ENCODE results near the gene ADGRV1. TPM values are rescaled to one million over a fixed set of nuclear protein-coding genes. Genes with fewer than 3 reads are reported as not detected.

ADGRV1 gene
- total RNA-seq, 1 donor from 2014 or later = not detected

DNA sequence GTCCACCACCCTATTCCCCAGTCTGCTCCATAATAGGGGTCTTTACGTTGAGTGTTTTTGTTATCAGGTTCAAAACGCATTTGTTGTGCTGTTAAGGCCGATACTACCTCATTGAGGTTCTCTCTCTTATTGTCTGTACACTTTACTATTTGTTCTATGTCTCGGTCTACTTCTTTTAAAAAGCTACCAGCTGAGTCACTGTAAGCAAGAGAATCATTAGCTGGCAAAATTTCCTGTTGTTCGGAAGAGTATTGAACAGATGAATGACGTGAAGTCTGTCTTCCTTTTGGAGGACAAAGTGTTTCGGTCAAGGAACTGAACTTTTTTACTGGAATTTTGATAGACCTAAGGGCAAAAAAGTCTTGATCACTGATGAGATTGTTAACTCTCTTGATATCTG lies 39.5 kb upstream of the ADGRV1 start:
- H3K4me3 ChIP-seq = no peak overlapping the region
- no peaks in the 10 kb centered on the region for H3K4me1 ChIP-seq
- DNase-seq = no peak
- intact Hi-C loops (cut with micrococcal nuclease) = no loop called here
- H3K36me3 ChIP-seq = peaks cover 62% of the 10 kb centered on the region
- no peaks in the 10 kb centered on the region for H3K9me3 ChIP-seq (replicated peaks)
- no peaks in the 10 kb centered on the region for H3K27me3 ChIP-seq (ENCODE audit: low read depth)
- TF ChIP-seq, protein P1, sequence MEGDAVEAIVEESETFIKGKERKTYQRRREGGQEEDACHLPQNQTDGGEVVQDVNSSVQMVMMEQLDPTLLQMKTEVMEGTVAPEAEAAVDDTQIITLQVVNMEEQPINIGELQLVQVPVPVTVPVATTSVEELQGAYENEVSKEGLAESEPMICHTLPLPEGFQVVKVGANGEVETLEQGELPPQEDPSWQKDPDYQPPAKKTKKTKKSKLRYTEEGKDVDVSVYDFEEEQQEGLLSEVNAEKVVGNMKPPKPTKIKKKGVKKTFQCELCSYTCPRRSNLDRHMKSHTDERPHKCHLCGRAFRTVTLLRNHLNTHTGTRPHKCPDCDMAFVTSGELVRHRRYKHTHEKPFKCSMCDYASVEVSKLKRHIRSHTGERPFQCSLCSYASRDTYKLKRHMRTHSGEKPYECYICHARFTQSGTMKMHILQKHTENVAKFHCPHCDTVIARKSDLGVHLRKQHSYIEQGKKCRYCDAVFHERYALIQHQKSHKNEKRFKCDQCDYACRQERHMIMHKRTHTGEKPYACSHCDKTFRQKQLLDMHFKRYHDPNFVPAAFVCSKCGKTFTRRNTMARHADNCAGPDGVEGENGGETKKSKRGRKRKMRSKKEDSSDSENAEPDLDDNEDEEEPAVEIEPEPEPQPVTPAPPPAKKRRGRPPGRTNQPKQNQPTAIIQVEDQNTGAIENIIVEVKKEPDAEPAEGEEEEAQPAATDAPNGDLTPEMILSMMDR (IDR thresholded peaks at IDR 0.05; ENCODE audit: borderline replicate concordance) = no peak
- no peak overlapping the region for H3K27ac ChIP-seq (replicated peaks)

DNA sequence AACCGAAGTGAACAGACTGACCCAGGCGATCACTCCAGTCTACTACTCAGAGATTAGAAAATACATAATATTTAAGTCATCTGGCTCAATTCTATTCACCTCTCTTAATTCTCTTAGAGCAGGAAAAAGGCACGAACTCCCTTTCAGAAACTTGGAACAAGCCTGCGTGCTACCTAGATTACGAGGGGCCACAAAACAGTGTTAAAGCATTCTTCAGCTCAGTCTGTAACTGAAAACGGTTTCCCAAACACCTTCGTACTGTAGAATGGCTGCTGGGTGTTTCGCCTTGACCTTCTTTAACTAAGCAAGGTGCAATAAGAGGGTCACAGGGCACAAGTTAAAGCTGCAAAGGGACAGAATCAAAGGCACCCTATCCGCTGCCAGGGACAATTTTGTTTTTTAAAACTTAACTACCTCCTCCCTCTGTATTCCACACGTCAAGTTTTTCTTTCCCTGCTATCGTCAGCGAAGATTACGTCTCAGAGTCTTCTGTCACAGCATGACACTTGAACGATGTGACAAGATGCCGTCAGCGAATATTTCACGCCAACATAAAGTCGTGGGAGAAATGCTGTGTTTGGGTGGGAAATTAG lies 29.9 kb upstream of the ADGRV1 start:
- peak overlapping the region; percentile 97 for H3K4me3 ChIP-seq
- H3K27ac ChIP-seq (replicated peaks) = peak overlapping the region; percentile 95
- H3K36me3 ChIP-seq = peaks cover 18% of the 10 kb centered on the region
- TF ChIP-seq, protein P1 (IDR thresholded peaks at IDR 0.05; ENCODE audit: borderline replicate concordance) = no peak
- DNase-seq = no peak
- intact Hi-C loops (cut with micrococcal nuclease) = loop anchor here (10.0 kb wide), 1 partner anchor 54 kb away; the partner anchor contains the start of genes MBLAC2 and POLR3G
- H3K4me1 ChIP-seq = peaks cover 50% of the 10 kb centered on the region
- peaks cover 12% of the 10 kb centered on the region for H3K27me3 ChIP-seq (ENCODE audit: low read depth)
- no peaks in the 10 kb centered on the region for H3K9me3 ChIP-seq (replicated peaks)

DNA sequence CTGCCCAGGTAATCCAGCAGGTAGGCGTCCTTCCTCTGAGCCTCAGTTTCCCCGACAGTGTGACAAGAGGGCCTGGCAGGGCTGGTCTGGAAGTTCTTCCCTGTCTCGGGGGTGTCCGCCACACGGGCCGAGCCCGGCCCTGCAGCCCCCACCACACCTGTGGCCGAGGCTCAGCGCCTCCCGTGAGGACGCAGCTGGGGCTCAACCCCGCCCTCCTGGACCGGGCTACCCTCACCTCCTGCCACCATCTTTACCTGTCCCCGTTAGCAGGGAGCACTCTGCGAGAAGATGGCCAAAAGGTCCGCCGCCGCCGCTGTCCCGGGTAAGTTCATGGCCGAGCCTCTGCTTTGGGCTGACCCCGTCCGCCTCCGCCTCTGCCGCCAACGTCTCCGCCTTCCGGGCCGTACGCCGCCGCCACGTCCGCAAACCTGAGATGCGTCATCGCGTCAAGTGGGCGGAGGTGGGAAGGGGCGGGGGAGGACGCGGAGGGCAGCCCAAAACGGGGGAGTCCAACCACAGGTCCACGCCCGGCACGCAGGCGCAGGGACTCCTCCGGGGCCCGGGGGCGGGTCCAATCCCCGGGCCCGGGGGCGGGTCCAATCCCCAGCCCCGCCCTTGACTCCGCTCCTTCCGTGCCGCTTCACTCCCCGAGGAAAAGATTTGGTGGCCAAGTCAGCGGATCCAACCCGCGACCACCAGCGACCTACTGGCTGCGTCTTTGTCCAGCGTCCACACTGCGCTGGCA lies 29.2 kb upstream of the ADGRV1 start, which contains the start of gene LYSMD3:
LYSMD3 (minus strand) TSS at position 391 of the 745 bp plus-strand sequence. CDS start 4,295 bp downstream, outside the sequence.
- intact Hi-C loops (cut with micrococcal nuclease) = loop anchor here (10.0 kb wide), 1 partner anchor 55 kb away; the partner anchor contains the start of genes MBLAC2 and POLR3G
- Histone ChIP-seq H3K4me1 (peaks cover 50% of the 10 kb centered on the region), H3K9me3 (replicated peaks) (no peaks in the 10 kb centered on the region), H3K4me3 (peak within 1 kb of the TSS; percentile 97), H3K36me3 (peaks cover 12% of the 10 kb centered on the region), H3K27me3 (ENCODE audit: low read depth) (peaks cover 18% of the 10 kb centered on the region), H3K27ac (replicated peaks) (peak within 1 kb of the TSS; percentile 95)
- TF ChIP-seq, protein P1 (IDR thresholded peaks at IDR 0.05; ENCODE audit: borderline replicate concordance) = no peak
- peak; percentile 99 for DNase-seq

DNA sequence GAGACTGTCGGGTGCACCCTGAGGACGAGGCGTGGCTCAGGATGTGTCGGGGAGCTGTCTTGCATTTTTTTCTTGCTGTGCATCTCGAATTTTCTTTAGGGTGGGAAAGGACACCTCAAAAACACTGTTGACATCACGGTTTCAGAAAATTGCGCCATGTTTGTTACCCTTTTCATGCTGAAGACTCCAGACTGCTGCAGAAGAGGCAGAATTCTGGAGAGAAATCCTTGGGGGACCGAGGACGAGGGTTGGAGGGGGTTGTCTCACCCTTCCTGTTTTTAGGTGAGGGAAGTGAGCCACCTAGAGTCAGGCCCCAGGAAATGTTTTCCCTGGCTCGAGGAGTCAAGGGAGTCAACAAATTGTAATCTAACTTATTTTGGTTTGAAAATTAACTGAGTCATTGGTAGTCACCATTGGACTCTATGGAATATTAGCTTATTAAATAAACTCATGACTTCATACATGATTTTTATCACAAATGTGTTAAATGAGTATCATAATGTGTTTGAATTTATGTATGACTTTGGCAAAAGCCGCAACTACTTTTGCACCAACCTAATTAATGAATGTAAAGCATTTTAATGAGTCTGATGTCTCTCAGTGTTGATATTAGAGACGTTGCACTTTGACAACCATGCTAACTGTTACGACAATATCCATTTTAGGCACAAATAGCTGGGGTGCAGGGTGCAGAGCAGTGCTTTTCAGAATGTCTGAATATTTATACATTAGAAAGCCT lies 28.5 kb upstream of the ADGRV1 start:
- peak overlapping the region; percentile 97 for H3K4me3 ChIP-seq
- intact Hi-C loops (cut with micrococcal nuclease) = loop anchor here (10.0 kb wide), 2 partner anchors 55 to 95 kb away; partner anchors contain the start of genes MBLAC2 and POLR3G
- peaks cover 22% of the 10 kb centered on the region for H3K27me3 ChIP-seq (ENCODE audit: low read depth)
- peaks cover 50% of the 10 kb centered on the region for H3K4me1 ChIP-seq
- DNase-seq = peak; percentile 36
- TF ChIP-seq, protein P1 (IDR thresholded peaks at IDR 0.05; ENCODE audit: borderline replicate concordance) = peak; percentile 82
- peaks cover 4% of the 10 kb centered on the region for H3K36me3 ChIP-seq
- H3K9me3 ChIP-seq (replicated peaks) = no peaks in the 10 kb centered on the region
- peak overlapping the region; percentile 95 for H3K27ac ChIP-seq (replicated peaks)

Data from left ventricle myocardium inferior (tissue), 1 donor.